Mucosa of gallbladder (tissue), 1 donor: ENCODE data around the gene KIAA1328. TPM values are rescaled to one million over a fixed set of nuclear protein-coding genes. Genes with fewer than 3 reads are reported as not detected.
A peak's percentile ranks its signal among the peaks of the same experiment; 100 is the strongest.

Experiments used
- DNase-seq: peaks from one replicate; pipeline ENCODE4 v3.0.0-alpha.2; 2020; ENCODE audit warnings: low spot score
- total RNA-seq: library from RNA; stranded (reverse); gene quantifications from one replicate; pipeline ENCODE4 v1.2.1, GENCODE V29; 2021
- donor health status: DM: no; HTN: no; CAD: no.

KIAA1328 gene
- total RNA-seq, 1 donor from 2014 or later = 5.7 TPM

DNA sequence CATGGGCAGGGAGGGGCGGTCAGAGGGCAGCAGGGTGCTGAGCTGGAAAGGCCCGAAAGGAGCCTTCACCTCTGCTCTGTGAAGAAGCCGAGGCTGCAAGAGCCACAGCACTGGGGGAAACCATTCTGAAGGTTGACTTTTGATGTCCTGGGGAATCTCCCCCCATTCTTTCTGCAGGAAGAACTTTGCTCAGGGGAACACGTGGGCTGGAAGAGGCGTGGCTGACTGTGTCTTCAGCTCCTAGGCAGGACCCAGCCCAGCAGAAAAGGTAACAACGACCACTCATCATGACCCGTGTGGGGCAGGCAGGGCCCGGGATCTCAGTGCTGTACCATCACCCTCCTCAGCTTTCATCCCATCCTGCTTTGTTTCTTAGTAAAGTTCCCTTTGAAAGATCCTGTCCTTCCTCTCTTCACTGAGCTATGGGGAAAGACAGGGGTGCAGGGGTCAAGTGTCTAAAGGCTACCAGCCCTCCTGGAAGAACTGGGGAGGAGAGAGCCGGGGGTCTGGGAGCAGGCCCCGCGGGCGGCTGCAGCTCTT, 424.0 kb downstream of the KIAA1328 start:
- DNase-seq = no peak

GRCh38 chr18:37253394-37254235, 424.7 kb downstream of the KIAA1328 start:
- no peak for DNase-seq

- no peak for DNase-seq
Measured at GRCh38 chr18:37254236-37254754, 425.4 kb downstream of the KIAA1328 start.

DNA sequence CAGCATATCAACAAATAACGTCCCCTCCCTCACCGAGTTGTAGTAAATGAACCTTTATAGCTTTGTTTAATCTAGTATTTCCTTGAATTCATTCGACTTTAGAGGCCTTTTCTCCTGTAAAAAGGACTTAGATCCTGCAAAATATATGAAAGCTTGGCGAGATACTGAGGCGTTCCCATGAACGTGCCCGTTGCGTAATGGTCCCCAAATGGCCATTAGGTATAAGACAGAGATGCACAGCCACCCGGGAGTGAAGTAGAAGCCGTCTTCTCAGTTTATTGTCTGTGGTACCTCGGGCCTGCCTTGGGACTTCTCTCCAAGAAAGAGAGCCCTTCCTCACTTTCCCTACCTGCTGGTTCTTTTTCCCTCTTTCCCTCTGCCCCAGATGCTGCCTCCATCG, 426.0 kb downstream of the KIAA1328 start:
- no peak for DNase-seq

DNA sequence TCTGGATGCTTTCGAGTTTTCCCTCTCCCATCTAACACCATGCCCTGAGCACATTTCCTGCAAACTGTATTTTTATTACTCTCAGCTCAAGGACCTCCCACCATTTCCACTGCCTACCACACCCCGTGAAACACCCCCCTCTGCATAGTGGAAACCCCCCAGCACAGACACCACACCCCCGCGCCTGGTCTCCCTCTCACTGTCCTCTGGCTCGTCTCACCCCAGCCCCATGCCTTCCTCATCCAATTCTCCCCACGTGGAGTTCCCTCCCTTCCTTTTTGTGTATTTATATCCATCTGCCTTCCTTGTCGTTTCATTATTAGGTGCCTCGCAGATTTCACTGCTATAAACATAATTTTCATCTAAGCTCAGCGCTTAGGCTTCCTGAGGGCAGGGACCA, 429.2 kb downstream of the KIAA1328 start:
- DNase-seq = no peak

- no peak for DNase-seq
Measured at GRCh38 chr18:37258819-37259218, 429.9 kb downstream of the KIAA1328 start.

GRCh38 chr18:37259711-37260110, 430.8 kb downstream of the KIAA1328 start:
- no peak for DNase-seq

GRCh38 chr18:37260367-37261093, 431.6 kb downstream of the KIAA1328 start:
- DNase-seq = no peak

GRCh38 chr18:37261246-37261840, 432.4 kb downstream of the KIAA1328 start:
- DNase-seq = no peak

- no peak for DNase-seq
Measured at GRCh38 chr18:37261988-37262387, 433.1 kb downstream of the KIAA1328 start.

GRCh38 chr18:37264956-37265355, 436.0 kb downstream of the KIAA1328 start:
- DNase-seq = no peak

DNA sequence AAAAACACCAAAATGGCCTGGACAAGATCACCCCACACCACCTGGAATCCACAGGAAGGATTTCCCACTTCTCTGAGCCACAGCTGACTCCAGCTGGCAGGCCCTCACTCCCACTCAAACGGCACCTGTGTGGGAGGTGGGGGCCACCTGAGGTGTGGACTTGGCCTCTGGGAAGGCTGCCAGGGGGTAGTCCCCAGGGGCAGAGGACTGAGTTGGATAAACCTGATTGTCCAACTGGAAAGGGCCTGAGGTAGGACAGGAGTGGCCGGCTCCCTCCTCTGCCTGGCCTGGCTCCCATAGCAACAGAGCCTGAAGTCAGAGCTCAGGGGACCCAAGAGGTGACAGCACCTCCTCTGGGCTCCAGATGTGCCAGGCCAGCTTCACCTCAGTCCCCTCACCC, 436.5 kb downstream of the KIAA1328 start:
- DNase-seq = no peak

DNA sequence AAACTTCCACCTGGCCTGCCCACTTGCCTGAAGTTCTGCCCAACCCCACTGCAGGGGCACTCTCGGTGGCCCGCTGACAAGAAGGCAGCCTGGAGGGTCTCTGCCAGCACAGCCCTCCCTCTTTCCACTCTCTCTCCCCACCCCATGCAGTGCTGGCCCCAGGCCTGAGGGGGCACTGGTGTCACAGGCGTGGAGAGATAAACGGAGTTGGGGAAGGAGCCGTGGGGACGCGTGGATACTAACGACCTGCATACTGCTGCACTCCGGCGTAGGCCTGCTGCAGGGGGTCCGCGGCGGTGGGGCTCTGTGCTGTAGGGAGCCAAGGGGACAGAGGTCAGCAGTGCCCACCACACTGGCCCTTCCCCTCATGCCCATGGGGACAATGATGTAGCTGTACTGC, 437.4 kb downstream of the KIAA1328 start:
- no peak for DNase-seq

- peak; percentile 67 for DNase-seq
Measured at GRCh38 chr18:37270038-37270665, 441.2 kb downstream of the KIAA1328 start.

DNA sequence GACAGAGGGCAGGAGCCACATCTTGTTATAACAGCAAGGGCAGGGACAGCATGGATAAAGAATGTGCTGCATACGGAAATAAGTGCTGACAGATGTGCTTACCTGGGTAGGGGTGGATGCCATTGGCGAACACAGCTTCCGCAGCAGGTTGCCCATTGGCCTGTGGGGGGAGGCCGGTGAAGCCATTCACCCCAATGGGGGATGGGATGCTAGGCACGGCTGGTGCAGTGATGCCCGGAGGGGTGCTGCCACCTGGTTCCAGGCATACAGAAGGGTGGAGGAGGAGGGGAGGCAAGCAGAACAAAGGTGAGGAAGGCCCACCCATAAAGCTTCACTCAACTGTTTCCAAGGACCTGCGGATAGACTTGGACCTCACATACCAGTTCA, 441.7 kb downstream of the KIAA1328 start:
- no peak for DNase-seq

- DNase-seq = no peak
Measured at GRCh38 chr18:37272226-37272625, 443.3 kb downstream of the KIAA1328 start.

DNA sequence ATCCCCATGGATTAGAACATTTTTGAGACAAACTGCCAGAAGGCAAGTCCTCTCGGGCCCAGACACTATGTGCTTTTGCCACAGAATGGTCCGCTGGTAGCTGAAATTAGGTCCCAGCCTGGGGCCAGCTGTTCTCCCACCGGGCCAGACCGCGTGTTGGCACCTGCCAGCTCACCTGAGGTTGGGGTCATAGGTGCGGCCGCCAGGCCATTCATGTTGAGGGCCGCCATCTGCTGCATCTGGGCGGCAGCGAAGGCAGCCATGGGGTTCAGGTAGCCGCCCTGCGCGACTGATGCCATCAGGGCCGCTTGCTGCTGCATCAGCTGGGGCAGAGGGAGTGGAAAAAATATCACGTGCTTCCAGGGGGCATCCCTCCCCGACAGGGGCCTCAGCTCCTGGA, 443.9 kb downstream of the KIAA1328 start:
- DNase-seq = no peak

- DNase-seq = no peak
Measured at GRCh38 chr18:37274309-37275236, 445.6 kb downstream of the KIAA1328 start.

GRCh38 chr18:37275237-37275741, 446.4 kb downstream of the KIAA1328 start:
- DNase-seq = no peak

DNA sequence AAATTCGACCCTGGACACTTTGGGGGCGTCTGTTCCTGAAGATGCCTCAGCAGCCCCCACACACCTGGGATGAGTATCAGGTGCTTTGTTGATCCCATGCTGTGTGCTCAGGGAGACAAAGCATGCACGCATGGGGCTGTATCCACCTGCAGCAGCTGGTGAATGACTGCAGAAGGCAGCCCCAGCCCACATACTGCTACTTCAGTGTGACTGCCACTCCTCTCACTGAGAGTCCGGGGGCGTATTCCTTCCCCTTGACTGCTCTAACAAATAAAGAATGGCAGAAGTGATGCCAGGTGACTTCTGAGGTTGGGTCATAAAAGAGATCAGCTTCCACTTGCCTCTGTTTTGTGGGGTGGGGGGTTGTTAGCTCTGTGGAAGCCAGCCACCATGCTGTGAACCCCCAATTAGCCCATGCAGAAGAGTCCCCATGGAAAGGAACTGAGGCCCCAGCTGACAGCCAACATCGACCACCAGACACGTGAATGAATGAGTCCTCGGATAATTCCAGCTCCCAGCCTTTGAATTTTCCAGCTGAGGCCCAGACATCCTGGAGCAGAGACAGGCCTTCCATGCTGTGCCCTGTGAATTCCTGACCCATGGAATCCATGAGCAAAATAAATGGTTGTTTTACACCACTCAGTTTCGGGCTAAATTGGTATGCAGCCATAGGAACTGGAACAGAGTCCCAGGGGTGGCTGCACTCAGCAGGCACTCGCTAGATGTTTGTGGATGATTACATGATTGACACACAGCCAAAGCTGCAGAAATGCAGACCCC, 447.4 kb downstream of the KIAA1328 start:
- DNase-seq = no peak
